Measurements from ENCODE around the gene ARHGAP31. TPM values are rescaled to one million over a fixed set of nuclear protein-coding genes. Genes with fewer than 3 reads are reported as not detected.
"Not testable (repeated sequence)": the region's sequence is repeated elsewhere in the genome, so short reads cannot be mapped to it uniquely, and the experiment has no call there.

The ARHGAP31 gene
- total and polyA plus RNA-seq, 7 donors = 3.5 to 18.0 (median 11.0) TPM

DNA sequence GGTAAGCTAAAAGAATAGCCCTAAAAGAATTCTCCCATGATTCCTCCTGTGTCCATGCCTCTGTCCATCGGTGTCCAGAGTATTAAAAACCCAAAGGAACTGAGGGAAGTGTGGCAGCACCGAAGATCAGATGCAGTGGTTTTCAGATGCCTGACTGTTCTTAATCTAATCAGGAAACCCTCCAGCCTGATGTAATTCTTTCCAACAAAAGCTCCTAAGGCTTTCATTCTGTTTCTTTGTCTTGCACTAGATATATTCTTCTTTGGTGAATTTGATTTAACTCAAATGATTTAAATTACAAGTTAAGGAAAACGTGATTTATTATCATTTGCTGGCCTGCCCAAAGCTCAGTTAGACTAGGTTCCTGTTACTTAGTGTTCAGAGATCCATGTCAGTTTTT lies 71.2 kb downstream of the ARHGAP31 start:
- Histone ChIP-seq H3K9me3 (no peaks in the 10 kb centered on the region), H3K4me1 (peaks cover 0 to 3% (median 0%) of the 10 kb centered on the region in 4 donors), H3K27me3 (no peaks in the 10 kb centered on the region), H3K27ac (no peak overlapping the region), H3K36me3 (peaks cover 0 to 36% (median 2%) of the 10 kb centered on the region in 4 donors), H3K4me3 (no peak overlapping the region)
- 78 to 83% methylated on average over 3 of the region's 3 CpGs for WGBS, 2 donors
- TF ChIP-seq EP300 (IDR thresholded peaks at IDR 0.05) (no peak), POLR2AphosphoS5 (IDR thresholded peaks at IDR 0.05) (no peak), POLR2A (IDR thresholded peaks at IDR 0.05) (no peak)
- TF ChIP-seq, protein P1, sequence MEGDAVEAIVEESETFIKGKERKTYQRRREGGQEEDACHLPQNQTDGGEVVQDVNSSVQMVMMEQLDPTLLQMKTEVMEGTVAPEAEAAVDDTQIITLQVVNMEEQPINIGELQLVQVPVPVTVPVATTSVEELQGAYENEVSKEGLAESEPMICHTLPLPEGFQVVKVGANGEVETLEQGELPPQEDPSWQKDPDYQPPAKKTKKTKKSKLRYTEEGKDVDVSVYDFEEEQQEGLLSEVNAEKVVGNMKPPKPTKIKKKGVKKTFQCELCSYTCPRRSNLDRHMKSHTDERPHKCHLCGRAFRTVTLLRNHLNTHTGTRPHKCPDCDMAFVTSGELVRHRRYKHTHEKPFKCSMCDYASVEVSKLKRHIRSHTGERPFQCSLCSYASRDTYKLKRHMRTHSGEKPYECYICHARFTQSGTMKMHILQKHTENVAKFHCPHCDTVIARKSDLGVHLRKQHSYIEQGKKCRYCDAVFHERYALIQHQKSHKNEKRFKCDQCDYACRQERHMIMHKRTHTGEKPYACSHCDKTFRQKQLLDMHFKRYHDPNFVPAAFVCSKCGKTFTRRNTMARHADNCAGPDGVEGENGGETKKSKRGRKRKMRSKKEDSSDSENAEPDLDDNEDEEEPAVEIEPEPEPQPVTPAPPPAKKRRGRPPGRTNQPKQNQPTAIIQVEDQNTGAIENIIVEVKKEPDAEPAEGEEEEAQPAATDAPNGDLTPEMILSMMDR (IDR thresholded peaks at IDR 0.05) = no peak
- intact Hi-C loops (cut with DNase I) = no loop called here
- DNase-seq = no peak

DNA sequence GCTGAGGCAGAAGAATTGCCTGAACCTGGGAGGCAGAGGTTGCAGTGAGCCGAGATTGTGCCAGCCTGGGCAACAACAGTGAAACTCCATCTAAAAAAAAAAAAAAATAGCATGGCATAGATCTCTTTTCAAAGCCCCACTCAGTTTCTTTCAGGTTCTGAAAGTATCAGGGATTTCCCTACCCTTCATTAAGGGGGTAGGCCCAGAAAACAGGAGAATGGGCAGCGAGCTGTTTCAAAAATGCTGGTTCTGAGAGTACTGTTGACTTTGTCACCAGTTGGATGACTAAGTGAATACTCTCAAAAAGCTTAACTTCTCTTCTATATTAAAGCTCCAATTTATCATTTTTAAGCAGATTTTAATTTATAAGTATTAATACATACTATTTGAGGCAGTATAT lies 72.8 kb downstream of the ARHGAP31 start:
- TF ChIP-seq, protein P1 (IDR thresholded peaks at IDR 0.05) = no peak
- no peak for TF ChIP-seq POLR2A (IDR thresholded peaks at IDR 0.05)
- no peak for TF ChIP-seq POLR2AphosphoS5 (IDR thresholded peaks at IDR 0.05)
- TF ChIP-seq EP300 (IDR thresholded peaks at IDR 0.05) = no peak
- no peak for DNase-seq
- peaks cover 0 to 36% (median 4%) of the 10 kb centered on the region in 4 donors for H3K36me3 ChIP-seq
- H3K4me1 ChIP-seq = no peaks in the 10 kb centered on the region
- 94 to 98% methylated on average over 2 of the region's 2 CpGs for WGBS, 2 donors
- H3K27ac ChIP-seq = no peak overlapping the region
- intact Hi-C loops (cut with DNase I) = no loop called here
- no peak overlapping the region for H3K4me3 ChIP-seq
- H3K9me3 ChIP-seq = no peaks in the 10 kb centered on the region
- no peaks in the 10 kb centered on the region for H3K27me3 ChIP-seq

DNA sequence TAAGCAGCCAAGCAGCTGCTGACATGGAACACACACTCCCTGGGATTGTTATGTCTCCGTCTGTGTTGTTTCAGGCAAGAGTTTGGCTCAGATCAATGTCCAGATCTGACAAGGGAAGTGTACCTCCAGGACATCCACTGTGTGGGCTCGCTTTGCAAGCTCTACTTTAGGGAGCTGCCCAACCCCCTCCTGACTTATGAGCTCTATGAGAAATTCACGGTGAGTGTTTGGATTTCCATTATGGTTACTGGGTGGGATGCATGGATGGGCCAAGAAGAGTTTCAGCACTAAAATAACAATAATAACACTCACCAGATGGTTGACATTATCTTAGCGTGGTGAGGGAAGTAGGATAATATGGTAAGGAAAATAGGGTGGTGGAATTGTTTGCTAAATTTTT lies 74.1 kb downstream of the ARHGAP31 start:
- WGBS, 2 donors = 77 to 81% methylated on average over 4 of the region's 4 CpGs

DNA sequence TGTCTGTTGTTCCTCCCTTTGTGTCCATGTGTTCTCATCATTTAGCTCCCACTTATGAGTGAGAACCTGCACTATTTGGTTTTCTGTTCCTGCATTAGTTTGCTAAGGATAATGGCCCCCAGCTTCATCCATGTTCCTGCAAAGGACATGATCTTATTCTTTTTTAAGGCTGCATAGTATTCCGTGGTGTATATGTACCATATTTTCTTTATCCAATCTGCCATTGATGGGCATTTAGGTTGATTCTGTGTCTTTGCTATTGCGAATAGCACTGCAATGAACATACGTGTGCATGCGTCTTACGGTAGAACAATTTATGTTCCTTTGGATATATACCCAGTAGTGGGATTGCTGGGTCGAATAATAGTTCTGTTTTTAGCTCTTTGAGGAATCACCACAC lies 77.6 kb downstream of the ARHGAP31 start:
- intact Hi-C loops (cut with DNase I); H3K27ac ChIP-seq; H3K4me3 ChIP-seq; H3K9me3 ChIP-seq; DNase-seq; H3K4me1 ChIP-seq; H3K27me3 ChIP-seq: not testable (repeated sequence)
- peaks cover 3 to 31% (median 4%) of the 10 kb centered on the region in 4 donors for H3K36me3 ChIP-seq
- WGBS, 2 donors = 97 to 98% methylated on average over 6 of the region's 6 CpGs

More for the DNA sequence above, 74.1 kb downstream of the ARHGAP31 start:
- H3K27ac ChIP-seq = no peak overlapping the region
- H3K27me3 ChIP-seq = no peaks in the 10 kb centered on the region
- no peaks in the 10 kb centered on the region for H3K4me1 ChIP-seq
- peaks cover 0 to 36% (median 4%) of the 10 kb centered on the region in 4 donors for H3K36me3 ChIP-seq
- intact Hi-C loops (cut with DNase I) = no loop called here
- no peak for TF ChIP-seq POLR2A (IDR thresholded peaks at IDR 0.05)
- TF ChIP-seq, protein P1 (IDR thresholded peaks at IDR 0.05) = no peak
- no peak for TF ChIP-seq EP300 (IDR thresholded peaks at IDR 0.05)
- TF ChIP-seq POLR2AphosphoS5 (IDR thresholded peaks at IDR 0.05) = no peak
- DNase-seq = no peak
- no peaks in the 10 kb centered on the region for H3K9me3 ChIP-seq
- no peak overlapping the region for H3K4me3 ChIP-seq

DNA sequence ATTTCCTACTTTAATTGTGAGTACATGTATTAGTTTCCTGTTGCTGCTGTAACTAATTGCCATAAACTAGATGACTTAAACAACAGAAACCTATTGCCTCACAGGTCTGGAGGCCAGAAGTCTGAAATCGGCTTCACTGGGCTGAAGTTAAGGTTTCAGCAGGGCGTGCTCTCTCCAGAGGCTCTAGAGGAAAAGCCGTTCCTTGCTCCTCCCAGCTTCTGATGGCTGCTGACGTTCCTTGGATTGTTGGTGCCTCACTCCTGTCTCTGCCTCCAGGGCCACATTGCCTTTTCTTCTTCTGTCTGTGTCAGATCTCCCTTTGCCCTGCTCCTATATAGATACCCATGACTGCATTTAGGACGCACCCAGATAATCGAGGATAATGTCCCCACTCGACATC lies 80.9 kb downstream of the ARHGAP31 start:
- no peak for TF ChIP-seq POLR2AphosphoS5 (IDR thresholded peaks at IDR 0.05)
- TF ChIP-seq, protein P1 (IDR thresholded peaks at IDR 0.05) = no peak
- no peak for TF ChIP-seq EP300 (IDR thresholded peaks at IDR 0.05)
- no peak for TF ChIP-seq POLR2A (IDR thresholded peaks at IDR 0.05)
- no peak overlapping the region for H3K4me3 ChIP-seq
- no peaks in the 10 kb centered on the region for H3K9me3 ChIP-seq
- WGBS, 2 donors = 90% methylated on average over 7 of the region's 7 CpGs
- no peak for DNase-seq
- H3K27ac ChIP-seq = no peak overlapping the region
- H3K36me3 ChIP-seq = peaks cover 0 to 7% (median 3%) of the 10 kb centered on the region in 4 donors
- no peaks in the 10 kb centered on the region for H3K4me1 ChIP-seq
- intact Hi-C loops (cut with DNase I) = no loop called here
- H3K27me3 ChIP-seq = no peaks in the 10 kb centered on the region
